Measurements from ENCODE around the gene PTPRZ1. TPM values are rescaled to one million over a fixed set of nuclear protein-coding genes. Genes with fewer than 3 reads are reported as not detected.

Gene PTPRZ1
- total RNA-seq, 1 experiment from 2014 or later, result 74.2 TPM

GRCh38 chr7:122082670-122083069, 209.7 kb downstream of the PTPRZ1 start:
- Histone ChIP-seq H4K8ac (replicated peaks; ENCODE audit: insufficient read length, low read depth, low read length) (no peak overlapping the region), H3K27ac (ENCODE audit: insufficient read length, low read depth, low read length) (no peak overlapping the region), H3K79me2 (ENCODE audit: insufficient read depth, low read length) (no peaks in the 10 kb centered on the region), H3K23ac (ENCODE audit: insufficient read length, low read depth, low read length) (no peak overlapping the region), H3K14ac (ENCODE audit: insufficient read depth, low read length) (no peak overlapping the region), H3K79me1 (ENCODE audit: insufficient read depth, low read depth, low read length, poor library complexity, severe bottlenecking) (peaks cover 3% of the 10 kb centered on the region), H2BK15ac (ENCODE audit: low read depth, low read length) (no peak overlapping the region), H4K20me1 (ENCODE audit: control insufficient read depth, insufficient read depth, insufficient read length) (no peaks in the 10 kb centered on the region), H2AK5ac (ENCODE audit: insufficient read length, low read length) (no peak overlapping the region), H4K91ac (ENCODE audit: insufficient read length, low read depth, low read length) (no peak overlapping the region), H3K23me2 (ENCODE audit: insufficient read length, low read depth, low read length, poor library complexity, severe bottlenecking) (no peaks in the 10 kb centered on the region), H3K4me2 (ENCODE audit: insufficient read depth, insufficient read length, low read length) (no peak overlapping the region), H3K9me3 (ENCODE audit: control insufficient read depth, low read depth, low read length) (no peaks in the 10 kb centered on the region), H3T11ph (ENCODE audit: low read length) (no peak overlapping the region), H4K5ac (ENCODE audit: insufficient read length, low read depth, low read length) (no peak overlapping the region), H2BK20ac (ENCODE audit: low read depth, low read length, poor library complexity, severe bottlenecking) (no peak overlapping the region), H3K27me3 (ENCODE audit: insufficient read depth, low read length) (no peaks in the 10 kb centered on the region), H2BK120ac (ENCODE audit: low read depth, low read length, poor library complexity, severe bottlenecking) (no peak overlapping the region), H3K4ac (ENCODE audit: low read depth, low read length) (no peak overlapping the region), H2AFZ (ENCODE audit: low read length) (no peak overlapping the region), H3K18ac (ENCODE audit: insufficient read length, low read depth, low read length) (no peak overlapping the region), H3K9ac (ENCODE audit: extremely low read depth, insufficient read length, low read length) (no peak overlapping the region), H2BK12ac (ENCODE audit: insufficient read length, low read depth, low read length) (no peak overlapping the region), H3K4me1 (ENCODE audit: insufficient read depth, low read length) (peaks cover 6% of the 10 kb centered on the region), H3K56ac (ENCODE audit: insufficient read length, low read depth, low read length) (no peak overlapping the region), H2BK5ac (ENCODE audit: insufficient read length, low read length) (no peak overlapping the region)
- no peak for DNase-seq
- Mint-ChIP-seq H3K4me3 (no peak overlapping the region), H3K27me3 (ENCODE audit: low read depth) (no peaks in the 10 kb centered on the region; the same call in 1 of the 2 replicates), H3K9me3 (no peaks in the 10 kb centered on the region), H3K36me3 (ENCODE audit: insufficient read depth in 1 of 3, low read depth in 3 of 3) (peaks cover 66 to 96% (median 95%) of the 10 kb centered on the region in 3 experiments), H3K27ac (peak overlapping the region; percentile 20 to 86 (median 69); a peak in 6 of 7 replicates), H3K4me1 (peaks cover 37 to 43% of the 10 kb centered on the region in 2 experiments)
- no CpG with 5 or more reads among the region's 2 CpGs for WGBS (ENCODE audit: extremely low coverage, insufficient read length, low lambda C conversion rate)
- TF ChIP-seq CTCF (conservative IDR thresholded peaks at IDR 0.05), result no peak
